GM18508 (cell line): ENCODE results near the gene FBRS.
"Not testable (repeated sequence)": the region's sequence is repeated elsewhere in the genome, so short reads cannot be mapped to it uniquely, and the experiment has no call there.

Experiments
- ATAC-seq: cut with Tn5 transposase; IDR thresholded peaks from one replicate; pipeline ENCODE4 v1.9.1; 2021; ENCODE audit warnings: moderate number of reproducible peaks; ENCODE audit not compliant: insufficient read depth, unreplicated experiment

The FBRS gene

GRCh38 chr16:30663038-30663437 is 4.8 kb downstream of the FBRS start:
- no peak for ATAC-seq

GRCh38 chr16:30663820-30664219 is 5.6 kb downstream of the FBRS start:
- no peak for ATAC-seq

GRCh38 chr16:30664616-30665109 is 6.4 kb downstream of the FBRS start:
- no peak for ATAC-seq

GRCh38 chr16:30665155-30665829 is 7.1 kb downstream of the FBRS start:
- no peak for ATAC-seq

- no peak for ATAC-seq
These were observed 7.6 kb downstream of the FBRS start for GRCh38 chr16:30665830-30666190.

GRCh38 chr16:30666681-30667080 is 8.4 kb downstream of the FBRS start:
- ATAC-seq, result no peak

GRCh38 chr16:30667361-30667905 is 9.2 kb downstream of the FBRS start:
- no peak for ATAC-seq

DNA sequence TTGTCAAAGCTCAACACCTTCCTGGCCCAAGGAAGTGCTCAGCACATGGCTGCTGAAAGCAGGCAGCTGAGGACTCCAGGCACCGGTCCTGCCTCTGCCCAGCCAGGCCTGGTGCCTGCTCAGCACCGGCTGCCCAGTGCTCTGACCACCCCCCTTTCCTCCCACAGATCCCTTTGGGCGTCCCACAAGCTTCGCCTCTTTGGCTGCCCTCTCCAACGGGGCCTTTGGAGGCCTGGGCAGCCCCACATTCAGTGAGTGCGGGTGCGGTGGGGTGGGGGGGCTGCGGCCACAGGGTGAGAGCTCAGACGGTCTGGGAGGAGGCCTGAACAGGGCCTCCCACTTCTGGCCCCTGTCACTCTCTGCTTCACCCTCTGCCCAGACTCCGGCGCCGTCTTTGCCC is 10.2 kb downstream of the FBRS start:
- ATAC-seq, result no peak

DNA sequence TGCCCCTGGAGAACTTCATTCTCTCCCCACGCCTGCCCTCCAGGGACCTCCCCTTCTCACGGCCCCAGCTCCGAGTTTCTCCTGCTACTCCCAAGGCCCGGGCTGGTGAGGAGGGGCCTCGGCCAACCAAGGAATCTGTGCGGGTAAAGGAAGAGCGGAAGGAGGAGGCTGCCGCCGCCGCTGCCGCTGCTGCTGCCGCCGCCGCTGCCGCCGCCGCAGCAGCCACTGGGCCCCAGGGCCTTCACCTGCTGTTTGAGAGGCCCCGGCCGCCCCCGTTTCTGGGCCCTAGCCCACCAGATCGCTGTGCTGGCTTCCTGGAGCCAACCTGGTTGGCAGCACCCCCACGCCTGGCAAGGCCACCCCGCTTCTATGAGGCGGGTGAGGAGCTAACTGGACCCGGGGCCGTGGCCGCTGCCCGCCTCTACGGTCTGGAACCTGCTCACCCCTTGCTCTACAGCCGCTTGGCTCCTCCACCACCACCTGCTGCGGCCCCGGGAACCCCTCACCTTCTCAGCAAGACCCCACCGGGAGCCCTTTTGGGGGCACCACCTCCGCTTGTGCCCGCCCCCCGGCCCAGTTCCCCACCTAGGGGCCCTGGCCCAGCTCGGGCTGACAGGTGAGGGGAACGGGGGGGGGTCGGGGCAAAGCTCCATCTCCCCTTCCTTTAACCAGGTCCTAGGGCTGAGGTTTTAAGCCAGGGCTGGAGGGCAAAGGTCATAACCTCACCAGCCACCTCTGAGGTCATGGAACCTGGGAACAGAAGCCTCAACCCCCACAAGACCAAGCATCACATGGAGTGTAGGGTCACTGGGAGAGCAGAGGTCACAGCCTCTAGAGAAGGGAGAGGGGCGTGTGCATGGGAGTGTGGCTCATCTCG is 11.0 kb downstream of the FBRS start:
- no peak for ATAC-seq

- no peak for ATAC-seq
These were observed 11.9 kb downstream of the FBRS start for GRCh38 chr16:30669903-30670824.

- no peak for ATAC-seq
These were observed 16.9 kb downstream of the FBRS start for GRCh38 chr16:30675143-30675542.

GRCh38 chr16:30677931-30678585 is 19.8 kb downstream of the FBRS start:
- ATAC-seq, result no peak

DNA sequence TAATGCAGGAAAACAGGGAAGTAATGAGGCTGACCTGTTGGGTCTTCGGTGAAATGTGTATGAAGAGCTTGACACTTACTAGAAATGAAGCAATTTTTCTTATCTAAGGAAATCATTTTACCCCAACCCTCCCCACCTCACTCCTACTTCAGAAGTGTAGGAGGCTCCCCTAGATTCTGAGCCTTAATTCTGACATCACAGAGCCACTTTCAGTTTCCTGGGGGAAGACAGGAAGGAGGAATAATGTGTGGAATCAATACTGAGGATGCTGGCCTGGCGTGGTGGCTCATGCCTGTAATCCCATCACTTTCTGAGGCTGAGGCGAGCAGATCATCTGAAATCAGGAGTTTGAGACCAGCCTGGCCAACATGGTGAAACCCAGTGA is 20.3 kb downstream of the FBRS start:
- no peak for ATAC-seq

DNA sequence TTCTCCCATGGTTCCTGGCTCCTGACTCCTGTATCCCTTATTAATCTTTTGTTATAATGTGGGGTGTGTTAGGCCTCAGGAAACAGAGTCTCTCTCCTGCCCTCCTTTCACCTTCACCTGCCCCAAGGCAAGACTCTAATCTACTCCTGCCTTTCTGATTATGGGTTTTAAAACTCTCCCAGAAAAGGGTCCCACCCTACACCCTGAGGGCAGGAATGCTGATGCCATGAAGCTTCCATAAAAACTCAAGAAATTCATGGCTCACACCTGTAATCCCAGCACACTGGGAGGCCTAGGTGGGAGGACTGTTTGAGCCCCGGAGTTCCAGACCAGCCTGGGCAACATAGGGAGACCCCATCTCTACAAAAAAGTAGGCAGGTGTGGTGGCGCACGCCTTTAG is 22.1 kb downstream of the FBRS start:
- ATAC-seq, result no peak

DNA sequence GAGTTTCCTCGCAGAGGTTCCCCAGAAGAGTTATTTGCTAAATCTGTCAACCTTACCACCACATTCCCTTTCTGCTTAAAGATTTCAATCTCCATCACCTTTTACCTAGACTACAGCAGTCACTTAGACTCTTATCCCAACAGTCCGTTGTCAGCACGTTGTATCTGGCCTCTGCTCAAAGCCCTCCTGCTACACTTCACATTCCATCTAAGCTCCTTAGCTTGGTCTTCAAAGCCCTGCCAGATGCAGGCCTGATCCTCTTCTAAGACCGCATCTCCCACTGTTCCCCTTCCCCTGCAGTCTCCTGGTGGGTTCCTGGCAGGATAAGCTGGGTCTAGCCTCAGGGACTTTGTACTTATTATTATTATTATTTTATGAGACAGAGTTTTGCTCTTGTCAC is 30.5 kb downstream of the FBRS start:
- no peak for ATAC-seq

- ATAC-seq, result no peak
These were observed 33.7 kb downstream of the FBRS start for GRCh38 chr16:30691907-30692306.

DNA sequence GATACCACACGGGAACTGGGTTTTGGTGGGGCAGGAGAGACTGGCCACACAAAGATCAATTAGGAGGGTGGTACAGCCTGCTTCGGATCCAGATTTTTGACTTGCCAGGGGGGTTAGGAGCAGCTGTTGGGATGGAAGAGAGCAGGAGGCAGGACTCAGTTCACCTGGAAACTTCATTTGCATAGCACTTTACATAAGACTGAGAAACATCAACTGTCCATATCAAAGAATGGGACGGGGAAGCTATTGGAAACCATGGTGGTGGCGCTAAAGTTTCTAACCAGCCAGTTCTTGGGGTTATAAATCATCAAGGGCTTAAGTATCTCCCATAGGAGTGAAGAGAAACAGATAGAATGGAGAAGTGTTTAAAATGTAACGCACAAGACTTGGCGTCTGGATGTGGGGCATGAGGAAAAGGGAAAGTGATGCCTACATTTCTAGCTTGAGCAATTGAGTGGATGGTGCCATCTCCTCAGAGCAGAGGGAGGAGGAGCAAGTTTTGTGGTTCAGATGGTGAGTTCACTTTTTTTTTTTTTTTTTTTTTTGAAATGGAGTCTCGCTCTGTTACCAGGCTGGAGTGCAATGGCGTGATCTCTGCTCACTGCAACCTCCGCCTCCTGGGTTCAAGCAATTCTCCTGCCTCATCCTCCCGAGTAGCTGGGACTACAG is 34.3 kb downstream of the FBRS start:
- no peak for ATAC-seq

DNA sequence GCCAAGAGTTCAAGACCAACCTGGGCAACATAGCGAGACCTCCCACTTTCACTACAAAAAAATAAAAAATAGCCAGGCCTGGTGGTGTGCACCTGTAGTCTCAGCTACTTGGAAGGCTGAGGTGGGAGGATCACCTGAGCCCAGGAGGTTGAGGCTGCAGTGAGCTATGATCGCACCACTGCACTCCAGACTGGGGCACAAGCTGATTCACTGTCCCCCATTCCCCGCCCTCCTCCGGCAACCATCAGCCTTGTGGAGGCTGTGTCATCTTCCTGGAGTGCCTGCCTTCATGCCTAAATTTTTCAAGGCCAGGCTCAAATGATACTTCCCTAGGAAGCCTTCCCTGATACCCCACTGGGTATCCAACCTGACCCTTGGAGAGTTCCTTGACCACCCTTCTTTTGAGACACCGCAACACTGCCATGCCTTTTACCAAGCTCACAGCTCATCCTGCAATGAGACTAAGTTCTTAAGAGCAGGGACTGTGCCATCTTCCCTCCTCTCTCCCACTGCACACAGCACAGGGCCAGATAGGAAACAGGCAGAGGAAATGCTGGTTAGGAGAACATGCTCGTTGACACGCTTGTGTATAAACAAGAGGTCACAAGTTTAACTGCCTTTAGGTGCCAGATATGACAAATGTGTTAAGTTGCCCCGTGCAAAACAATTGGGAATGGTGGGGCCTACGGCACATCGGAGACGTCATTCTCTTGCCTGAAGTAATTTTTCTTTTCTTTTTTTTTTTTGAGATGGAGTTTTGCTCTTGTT is 36.9 kb downstream of the FBRS start:
- no peak for ATAC-seq

DNA sequence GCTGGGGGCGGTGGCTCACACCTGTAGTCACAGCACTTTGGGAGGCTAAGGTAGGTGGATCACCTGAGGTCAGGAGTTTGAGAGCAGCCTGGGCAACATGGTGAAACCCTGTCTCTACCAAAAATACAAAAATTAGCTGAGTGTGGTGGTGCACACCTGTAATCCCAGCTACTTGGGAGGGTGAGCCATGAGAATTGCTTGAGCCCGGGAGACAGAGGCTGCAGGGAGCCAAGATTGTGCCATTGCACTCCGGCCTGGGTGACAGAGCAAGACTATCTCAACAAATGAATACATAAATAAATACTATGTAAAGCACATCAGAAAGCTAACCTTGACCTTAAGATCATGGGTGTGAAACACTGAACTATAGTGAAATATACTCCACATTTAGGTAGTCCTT is 38.4 kb downstream of the FBRS start:
- not testable (repeated sequence) for ATAC-seq
